Measurements from ENCODE around the gene ULK4.

GRCh38 chr3:41867533-41867932, 94.4 kb downstream of the ULK4 start:
- TF ChIP-seq CTCF (conservative IDR thresholded peaks at IDR 0.05) (no peak), EZH2 (IDR thresholded peaks at IDR 0.05; ENCODE audit: low read depth) (no peak)
